ENCODE results near the gene NDUFS4. TPM values are rescaled to one million over a fixed set of nuclear protein-coding genes. Genes with fewer than 3 reads are reported as not detected.

Gene NDUFS4
- total RNA-seq, 3 donors from 2014 or later, result 93.7 to 104 (median 94.1) TPM

DNA sequence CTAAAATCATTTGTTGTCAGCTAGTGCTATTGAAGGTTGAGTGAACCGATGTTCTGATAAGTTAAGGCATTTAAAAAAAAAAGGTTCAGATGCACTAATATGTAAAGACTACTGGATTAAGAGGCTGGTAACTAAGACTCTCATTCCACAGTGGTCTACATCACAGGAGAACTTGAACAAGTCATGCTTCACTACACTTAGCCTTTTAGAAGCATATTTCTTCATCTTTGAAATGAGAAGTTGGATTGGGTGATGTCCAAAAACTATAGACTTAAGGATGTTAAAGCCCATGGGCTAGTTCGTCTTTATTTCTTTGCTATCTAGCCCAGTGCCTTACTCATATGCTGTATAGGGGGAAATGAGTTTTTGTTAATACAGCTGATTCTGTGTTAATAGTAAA is 107.2 kb downstream of the NDUFS4 start:
- H3K27me3 ChIP-seq, result no peaks in the 10 kb centered on the region
- H3K27ac ChIP-seq, result no peak overlapping the region
- H3K9me3 ChIP-seq, result no peaks in the 10 kb centered on the region
- no peak overlapping the region for H3K4me3 ChIP-seq
- no peaks in the 10 kb centered on the region for H3K36me3 ChIP-seq
- intact Hi-C loops (cut with DNase I; ENCODE audit: low total_unique reads), result no loop called here
- TF ChIP-seq POLR2AphosphoS5 (IDR thresholded peaks at IDR 0.05) (no peak), POLR2A (IDR thresholded peaks at IDR 0.05) (no peak)
- TF ChIP-seq, protein P1, sequence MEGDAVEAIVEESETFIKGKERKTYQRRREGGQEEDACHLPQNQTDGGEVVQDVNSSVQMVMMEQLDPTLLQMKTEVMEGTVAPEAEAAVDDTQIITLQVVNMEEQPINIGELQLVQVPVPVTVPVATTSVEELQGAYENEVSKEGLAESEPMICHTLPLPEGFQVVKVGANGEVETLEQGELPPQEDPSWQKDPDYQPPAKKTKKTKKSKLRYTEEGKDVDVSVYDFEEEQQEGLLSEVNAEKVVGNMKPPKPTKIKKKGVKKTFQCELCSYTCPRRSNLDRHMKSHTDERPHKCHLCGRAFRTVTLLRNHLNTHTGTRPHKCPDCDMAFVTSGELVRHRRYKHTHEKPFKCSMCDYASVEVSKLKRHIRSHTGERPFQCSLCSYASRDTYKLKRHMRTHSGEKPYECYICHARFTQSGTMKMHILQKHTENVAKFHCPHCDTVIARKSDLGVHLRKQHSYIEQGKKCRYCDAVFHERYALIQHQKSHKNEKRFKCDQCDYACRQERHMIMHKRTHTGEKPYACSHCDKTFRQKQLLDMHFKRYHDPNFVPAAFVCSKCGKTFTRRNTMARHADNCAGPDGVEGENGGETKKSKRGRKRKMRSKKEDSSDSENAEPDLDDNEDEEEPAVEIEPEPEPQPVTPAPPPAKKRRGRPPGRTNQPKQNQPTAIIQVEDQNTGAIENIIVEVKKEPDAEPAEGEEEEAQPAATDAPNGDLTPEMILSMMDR (IDR thresholded peaks at IDR 0.05), result no peak
- no peaks in the 10 kb centered on the region for H3K4me1 ChIP-seq
- no peak for DNase-seq (ENCODE audit: low spot score in 2 of 2)

DNA sequence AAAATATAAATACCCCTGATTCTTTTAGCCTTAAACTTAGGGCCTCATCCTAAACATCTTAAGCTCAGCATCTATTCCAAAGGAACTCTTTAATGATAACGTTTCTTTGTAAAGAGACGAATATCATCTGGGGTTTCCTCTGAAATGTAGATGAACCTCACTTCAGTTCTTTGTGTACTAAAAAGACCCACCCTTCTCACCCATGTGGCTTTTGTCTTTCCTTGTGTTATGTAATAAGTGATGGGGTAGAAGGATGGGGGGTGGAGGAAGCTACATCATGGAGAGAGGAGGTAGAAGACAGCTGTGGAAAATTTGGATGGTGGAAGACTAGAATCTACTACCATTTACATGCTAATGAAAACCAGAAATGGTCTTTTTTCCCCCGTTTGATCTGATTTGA is 111.0 kb downstream of the NDUFS4 start:
- H3K36me3 ChIP-seq, result no peaks in the 10 kb centered on the region
- intact Hi-C loops (cut with DNase I; ENCODE audit: low total_unique reads), result no loop called here
- H3K9me3 ChIP-seq, result no peaks in the 10 kb centered on the region
- no peaks in the 10 kb centered on the region for H3K27me3 ChIP-seq
- no peak overlapping the region for H3K27ac ChIP-seq
- no peak for DNase-seq (ENCODE audit: low spot score in 2 of 2)
- H3K4me3 ChIP-seq, result no peak overlapping the region
- TF ChIP-seq, protein P1 (IDR thresholded peaks at IDR 0.05), result no peak
- TF ChIP-seq POLR2A (IDR thresholded peaks at IDR 0.05), result no peak
- no peaks in the 10 kb centered on the region for H3K4me1 ChIP-seq

DNA sequence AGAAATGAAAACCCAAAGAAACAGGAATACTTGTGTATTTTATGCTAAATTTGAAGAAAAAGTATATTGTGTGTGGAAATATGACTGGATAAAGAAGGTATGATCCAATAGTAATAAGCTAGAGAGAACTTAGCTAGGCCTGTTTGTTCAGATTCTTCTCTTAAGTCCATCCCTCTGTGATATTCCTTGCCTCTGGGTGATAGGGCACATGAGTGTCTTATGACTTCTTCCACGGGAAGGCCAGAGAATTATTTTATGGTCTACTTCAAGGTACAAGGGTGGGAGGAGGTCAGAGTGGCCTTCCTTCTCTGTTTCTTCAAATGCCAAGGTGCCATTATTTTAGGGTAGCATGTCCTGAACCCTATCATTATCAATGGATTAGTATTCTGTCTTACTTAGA is 113.7 kb downstream of the NDUFS4 start:
- intact Hi-C loops (cut with DNase I; ENCODE audit: low total_unique reads), result no loop called here
- Histone ChIP-seq H3K9me3 (no peaks in the 10 kb centered on the region), H3K4me3 (no peak overlapping the region), H3K27me3 (no peaks in the 10 kb centered on the region), H3K4me1 (no peaks in the 10 kb centered on the region), H3K27ac (no peak overlapping the region), H3K36me3 (no peaks in the 10 kb centered on the region)
- DNase-seq (ENCODE audit: low spot score in 2 of 2), result no peak
- TF ChIP-seq POLR2A (IDR thresholded peaks at IDR 0.05) (no peak), POLR2AphosphoS5 (IDR thresholded peaks at IDR 0.05) (no peak)
- TF ChIP-seq, protein P1 (IDR thresholded peaks at IDR 0.05), result no peak

DNA sequence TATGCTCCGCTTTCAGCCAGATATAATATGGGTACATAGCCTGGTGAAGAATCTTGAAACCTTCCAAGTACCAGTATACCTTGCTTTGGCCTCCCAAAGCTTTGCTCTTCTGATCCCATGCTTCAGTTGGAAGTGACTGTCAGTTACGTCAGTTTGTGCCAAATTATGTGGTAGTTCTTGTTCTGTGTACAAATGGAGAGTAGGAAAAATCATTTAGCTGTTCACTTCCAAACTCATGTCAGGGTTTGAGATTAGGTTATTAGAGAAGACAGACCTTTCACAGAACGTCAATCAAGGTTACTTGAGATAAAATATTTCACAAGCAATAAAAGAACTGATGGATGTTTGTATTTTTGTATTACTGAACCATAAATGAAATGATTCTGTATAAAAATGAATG is 117.2 kb downstream of the NDUFS4 start:
- no peaks in the 10 kb centered on the region for H3K9me3 ChIP-seq
- no peaks in the 10 kb centered on the region for H3K27me3 ChIP-seq
- DNase-seq (ENCODE audit: low spot score in 2 of 2), result no peak
- intact Hi-C loops (cut with DNase I; ENCODE audit: low total_unique reads), result no loop called here
- no peaks in the 10 kb centered on the region for H3K36me3 ChIP-seq
- H3K4me3 ChIP-seq, result no peak overlapping the region
- no peak for TF ChIP-seq POLR2AphosphoS5 (IDR thresholded peaks at IDR 0.05)
- TF ChIP-seq POLR2A (IDR thresholded peaks at IDR 0.05), result no peak
- TF ChIP-seq, protein P1 (IDR thresholded peaks at IDR 0.05), result no peak
- no peak overlapping the region for H3K27ac ChIP-seq
- H3K4me1 ChIP-seq, result no peaks in the 10 kb centered on the region

DNA sequence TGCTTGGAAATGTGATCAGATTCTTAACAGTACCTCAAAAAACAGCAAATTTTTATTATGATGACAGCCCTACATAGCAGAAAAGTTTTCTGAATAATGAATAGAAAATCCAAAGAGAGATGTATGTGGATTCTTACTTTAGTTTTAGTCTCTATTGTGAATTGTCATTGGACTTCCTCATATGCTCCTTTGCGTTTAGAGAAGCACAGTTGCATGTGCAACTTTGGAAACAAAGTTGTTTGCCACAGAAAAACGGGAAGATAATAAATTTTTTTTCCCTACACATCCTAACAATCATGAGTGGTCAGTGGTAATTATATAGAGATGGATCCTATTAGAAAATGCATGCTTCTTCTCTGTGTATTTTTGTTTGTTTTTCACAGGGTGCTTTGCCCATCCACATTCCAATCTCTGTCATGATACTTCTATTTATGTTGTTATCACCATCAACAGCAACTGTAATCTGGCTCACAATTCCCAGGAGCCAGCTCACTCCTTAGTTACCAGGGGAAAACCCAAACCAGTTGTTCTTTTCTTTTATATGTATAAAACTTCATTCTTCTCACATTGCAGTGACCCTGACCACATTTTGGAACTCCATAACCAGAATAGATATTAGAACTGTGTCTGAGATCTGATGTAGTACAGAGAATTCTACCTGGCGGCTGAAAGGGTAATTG is 118.7 kb downstream of the NDUFS4 start:
- TF ChIP-seq, protein P1 (IDR thresholded peaks at IDR 0.05), result no peak
- no peak for TF ChIP-seq POLR2A (IDR thresholded peaks at IDR 0.05)
- TF ChIP-seq POLR2AphosphoS5 (IDR thresholded peaks at IDR 0.05), result no peak
- Histone ChIP-seq H3K27ac (no peak overlapping the region), H3K27me3 (no peaks in the 10 kb centered on the region), H3K36me3 (no peaks in the 10 kb centered on the region), H3K4me1 (no peaks in the 10 kb centered on the region), H3K4me3 (no peak overlapping the region), H3K9me3 (no peaks in the 10 kb centered on the region)
- intact Hi-C loops (cut with DNase I; ENCODE audit: low total_unique reads), result no loop called here
- DNase-seq (ENCODE audit: low spot score in 2 of 2), result no peak
